IMR-90 (cell line): ENCODE results near the gene GCFC2. TPM values are rescaled to one million over a fixed set of nuclear protein-coding genes. Genes with fewer than 3 reads are reported as not detected.

ENCODE experiments used
- ATAC-seq: fragments of 200-7000 bp; cut with Tn5 transposase; 2 replicates; pipeline ENCODE4 v1.9.1; 2020; ENCODE audit warnings: low read depth, mild to moderate bottlenecking, moderate library complexity
- BruUV-seq: library from RNA; stranded (reverse); fragments of 400-500 nt; replicated peaks from 2 replicates; lab custom pipeline; 2021; lab: Mats Ljungman, UMichigan
- CTCF ChIA-PET: fragments of 300-600 bp; formaldehyde crosslinking; extraction: SDS; loops from one replicate; lab custom pipeline; 2021; ENCODE audit warnings: antibody characterized with exemption; lab: Yijun Ruan, JAX
- POLR2A ChIA-PET: fragments of 300-600 bp; sonication (Branson Sonifier 250); formaldehyde crosslinking; loops from one replicate; lab custom pipeline; 2022; ENCODE audit warnings: antibody characterized with exemption; ENCODE audit not compliant: unreplicated experiment; lab: Charles Lee
- DNase-seq: peaks from one replicate; pipeline ENCODE4 v3.0.0; 2013
- H2AFZ ChIP-seq: replicated peaks from 2 replicates; pipeline ENCODE3; 2013; ENCODE audit warnings: low read length, mild to moderate bottlenecking; ENCODE audit not compliant: poor library complexity
- H2AK5ac ChIP-seq: 2 replicates; pipeline ENCODE4 v1.6.1; 2013; ENCODE audit warnings: low read depth, low read length, inconsistent platforms
- H2AK9ac ChIP-seq: replicated peaks from 2 replicates; pipeline ENCODE3; 2013; ENCODE audit warnings: mild to moderate bottlenecking, low read depth, low read length, moderate library complexity; ENCODE audit not compliant: poor library complexity
- H2BK120ac ChIP-seq: 2 replicates; pipeline ENCODE4 v1.6.1; 2013; ENCODE audit warnings: low read depth, low read length, inconsistent platforms
- H2BK15ac ChIP-seq: 3 replicates; pipeline ENCODE4 v1.6.1; 2013; ENCODE audit warnings: low read depth, low read length, inconsistent platforms
- H2BK20ac ChIP-seq: 2 replicates; pipeline ENCODE4 v1.6.1; 2013; ENCODE audit warnings: low read depth, mild to moderate bottlenecking, inconsistent platforms, low read length, moderate library complexity
- H2BK5ac ChIP-seq: 2 replicates; pipeline ENCODE4 v1.6.1; 2013; ENCODE audit warnings: mild to moderate bottlenecking, low read depth, low read length, inconsistent platforms; ENCODE audit not compliant: poor library complexity, severe bottlenecking
- H3K14ac ChIP-seq: replicated peaks from 2 replicates; pipeline ENCODE4 v1.6.1; 2013; ENCODE audit warnings: low read depth, low read length, inconsistent platforms
- H3K18ac ChIP-seq: 2 replicates; pipeline ENCODE4 v1.6.1; 2013; ENCODE audit warnings: low read depth, low read length, control low read depth
- H3K23ac ChIP-seq: 2 replicates; pipeline ENCODE4 v1.6.1; 2013; ENCODE audit warnings: low read depth, low read length, inconsistent platforms
- H3K27ac ChIP-seq: 2 replicates; pipeline ENCODE4 v1.5.1; 2013; ENCODE audit warnings: mild to moderate bottlenecking, control low read depth, low read length; ENCODE audit not compliant: insufficient read depth
- H3K27me3 ChIP-seq: 2 replicates; pipeline ENCODE4 v1.6.1; 2013; ENCODE audit warnings: low read length; ENCODE audit not compliant: control insufficient read depth, insufficient read depth
- H3K36me3 ChIP-seq: 2 replicates; pipeline ENCODE4 v1.6.1; 2013; ENCODE audit warnings: low read length, mixed read lengths; ENCODE audit not compliant: control insufficient read depth, insufficient read depth
- H3K4ac ChIP-seq: 2 replicates; pipeline ENCODE4 v1.6.1; 2013; ENCODE audit warnings: low read depth, low read length, inconsistent platforms
- H3K4me1 ChIP-seq: 2 replicates; pipeline ENCODE4 v1.6.1; 2013; ENCODE audit warnings: low read length, mixed read lengths; ENCODE audit not compliant: control insufficient read depth, insufficient read depth
- H3K4me2 ChIP-seq: 2 replicates; pipeline ENCODE4 v1.6.1; 2013; ENCODE audit warnings: low read depth, mild to moderate bottlenecking, control low read depth, low read length, moderate library complexity
- H3K4me3 ChIP-seq: 2 replicates; pipeline ENCODE4 v1.5.1; 2013; ENCODE audit warnings: low read depth, mild to moderate bottlenecking, control low read depth, low read length, moderate library complexity; ENCODE audit not compliant: insufficient read depth
- H3K56ac ChIP-seq: 2 replicates; pipeline ENCODE4 v1.6.1; 2013; ENCODE audit warnings: low read length, inconsistent platforms; ENCODE audit not compliant: insufficient read depth; ENCODE audit errors: extremely low read depth
- H3K79me1 ChIP-seq, 2 experiments: 2 replicates each; pipeline ENCODE4 v1.6.1; 2013; ENCODE audit warnings: low read length in 2 of 2, inconsistent platforms in 1 of 2, low read depth in 1 of 2
- H3K9ac ChIP-seq: 2 replicates; pipeline ENCODE4 v1.6.1; 2013; ENCODE audit warnings: low read depth, low read length, control low read depth
- H3K9me1 ChIP-seq: 2 replicates; pipeline ENCODE4 v1.6.1; 2013; ENCODE audit warnings: low read length, inconsistent platforms; ENCODE audit not compliant: insufficient read depth
- H3K9me3 ChIP-seq: 2 replicates; pipeline ENCODE4 v1.6.1; 2013; ENCODE audit warnings: low read length; ENCODE audit not compliant: control insufficient read depth, insufficient read depth
- H4K20me1 ChIP-seq: 2 replicates; pipeline ENCODE4 v1.6.1; 2013; ENCODE audit warnings: low read length, inconsistent platforms; ENCODE audit not compliant: insufficient read depth
- H4K5ac ChIP-seq: 2 replicates; pipeline ENCODE4 v1.6.1; 2013; ENCODE audit warnings: mild to moderate bottlenecking, low read depth, low read length, control low read depth
- H4K8ac ChIP-seq, 2 experiments: 2 replicates each; pipeline ENCODE4 v1.6.1; 2013; ENCODE audit warnings: low read depth in 2 of 2, low read length in 2 of 2, control low read depth in 1 of 2, inconsistent platforms in 1 of 2
- H4K91ac ChIP-seq: 2 replicates; pipeline ENCODE4 v1.6.1; 2013; ENCODE audit warnings: low read depth, low read length, inconsistent platforms; ENCODE audit not compliant: insufficient read depth
- BHLHE40 ChIP-seq: fragments of 150-350 bp; IDR thresholded peaks from 2 replicates; pipeline ENCODE4 v1.6.1; 2016; ENCODE audit warnings: mild to moderate bottlenecking, low read depth, low read length
- CEBPB ChIP-seq: IDR thresholded peaks from 2 replicates; pipeline ENCODE4 v1.6.1; 2012; ENCODE audit warnings: low read depth, low read length, improper control_type of control experiment
- CHD1 ChIP-seq: IDR thresholded peaks from 2 replicates; pipeline ENCODE4 v1.6.1; 2012; ENCODE audit warnings: low read depth, low read length, improper control_type of control experiment
- CTCF ChIP-seq: conservative IDR thresholded peaks from 2 replicates; pipeline ENCODE4 v1.5.1; 2012; ENCODE audit warnings: mild to moderate bottlenecking, low read depth, low read length, improper control_type of control experiment
- ELK1 ChIP-seq: fragments of 150-350 bp; IDR thresholded peaks from 2 replicates; pipeline ENCODE4 v1.6.1; 2016; ENCODE audit warnings: low read depth, mild to moderate bottlenecking, low read length, moderate library complexity, borderline replicate concordance
- FOS ChIP-seq: fragments of 150-350 bp; IDR thresholded peaks from 2 replicates; pipeline ENCODE4 v1.6.1; 2016; ENCODE audit warnings: low read depth, low read length
- MAFK ChIP-seq: IDR thresholded peaks from 2 replicates; pipeline ENCODE4 v1.6.1; 2012; ENCODE audit warnings: low read depth, low read length, improper control_type of control experiment
- MAZ ChIP-seq: IDR thresholded peaks from 2 replicates; pipeline ENCODE4 v1.6.1; 2012; ENCODE audit warnings: low read depth, mild to moderate bottlenecking, low read length, improper control_type of control experiment, moderate library complexity, borderline replicate concordance
- MXI1 ChIP-seq: IDR thresholded peaks from 2 replicates; pipeline ENCODE4 v1.6.1; 2012; ENCODE audit warnings: low read depth, mild to moderate bottlenecking, low read length, moderate library complexity, borderline replicate concordance
- NFE2L2 ChIP-seq: fragments of 150-350 bp; IDR thresholded peaks from 2 replicates; pipeline ENCODE4 v1.6.1; 2016; ENCODE audit warnings: low read depth, mild to moderate bottlenecking, low read length
- POLR2A ChIP-seq: IDR thresholded peaks from 2 replicates; pipeline ENCODE4 v1.6.1; 2012; ENCODE audit warnings: mild to moderate bottlenecking, low read depth, low read length
- RAD21 ChIP-seq: IDR thresholded peaks from 2 replicates; pipeline ENCODE4 v1.6.1; 2012; ENCODE audit warnings: low read length, improper control_type of control experiment
- RCOR1 ChIP-seq: IDR thresholded peaks from 2 replicates; pipeline ENCODE4 v1.6.1; 2012; ENCODE audit warnings: mild to moderate bottlenecking, low read length, improper control_type of control experiment; ENCODE audit not compliant: insufficient replicate concordance
- RFX5 ChIP-seq: IDR thresholded peaks from 2 replicates; pipeline ENCODE4 v1.8.0; 2012; ENCODE audit warnings: low read depth, mild to moderate bottlenecking, low read length, moderate library complexity
- SMC3 ChIP-seq: fragments of 150-350 bp; IDR thresholded peaks from 2 replicates; pipeline ENCODE4 v1.6.1; 2016; ENCODE audit warnings: low read depth, mild to moderate bottlenecking, antibody characterized with exemption, low read length, moderate library complexity
- USF2 ChIP-seq: fragments of 150-350 bp; IDR thresholded peaks from 2 replicates; pipeline ENCODE4 v1.6.1; 2017; ENCODE audit warnings: mild to moderate bottlenecking, antibody characterized with exemption, low read length, low read depth
- WGBS, 2 experiments: methylation state at CpG; one replicate each; pipeline versions ENCODE4 v1.1.5 to v1.1.7; 2013; ENCODE audit warnings: missing lambda C conversion rate in 2 of 2; ENCODE audit not compliant: insufficient read length in 1 of 2; ENCODE audit errors: extremely low coverage in 2 of 2; 5-methylcytosine and 5-hydroxymethylcytosine counted together
- dilution Hi-C: fragments of 300-500 bp; cut with HindIII; formaldehyde crosslinking; loops from one replicate; pipeline ENCODE4 v1.14.3; 2018; ENCODE audit warnings: low sequenced_read_pairs; ENCODE audit not compliant: unreplicated experiment
- in situ Hi-C: fragments of 300-500 bp; cut with MboI; formaldehyde crosslinking; loops from 3 replicates; pipeline ENCODE4 v1.14.3; 2019; ENCODE audit warnings: low sequenced_read_pairs, inconsistent platforms, mixed read lengths
- intact Hi-C: fragments of 100-400 bp; cut with micrococcal nuclease; formaldehyde crosslinking; loops from 2 replicates; pipeline ENCODE4 v1.10.0; 2022
- polyA plus RNA-seq, 3 experiments: library from polyadenylated mRNA; depleted of rRNA; stranded (reverse); fragments of >200 nt; gene quantifications; 2 replicates each; pipeline ENCODE4 v1.2.3, GENCODE V29; 2012; ENCODE audit warnings: low replicate concordance in 1 of 3
- total RNA-seq: library from RNA; depleted of rRNA; stranded (reverse); fragments of >200 nt; gene quantifications from 2 replicates; pipeline ENCODE4 v1.2.3, GENCODE V29; 2012

GCFC2 gene
- total and polyA plus RNA-seq, 2 of the 4 experiments (the other 2 are of a cell fraction): 6.4 to 10.0 TPM

- H4K5ac ChIP-seq: no peak overlapping the region
- no peaks in the 10 kb centered on the region for H3K9me1 ChIP-seq
- no peak overlapping the region for H3K9ac ChIP-seq
- no peak overlapping the region for H3K4ac ChIP-seq
- no peaks in the 10 kb centered on the region for H3K4me1 ChIP-seq
- no peak overlapping the region for H3K23ac ChIP-seq
- no peak overlapping the region for H3K18ac ChIP-seq
- no peak overlapping the region for H2BK5ac ChIP-seq
- TF ChIP-seq USF2 (no peak), MXI1 (no peak), CHD1 (no peak), RAD21 (no peak), MAFK (no peak), RFX5 (no peak), BHLHE40 (no peak), CTCF (no peak), CEBPB (no peak), RCOR1 (no peak), ELK1 (no peak), SMC3 (no peak), NFE2L2 (no peak), FOS (no peak), MAZ (no peak), POLR2A (no peak)
- H2AK5ac ChIP-seq: no peak overlapping the region
- no CpG with 5 or more reads among the region's 1 CpG for WGBS, 2 experiments
- H3K56ac ChIP-seq: no peak overlapping the region
- no TSS peak for BruUV-seq
- intact Hi-C loops (no loop called here), dilution Hi-C loops (no loop called here), in situ Hi-C loops (no loop called here)
- H3K14ac ChIP-seq: no peak overlapping the region
- H4K20me1 ChIP-seq: no peaks in the 10 kb centered on the region
- H4K91ac ChIP-seq: no peak overlapping the region
- ATAC-seq (no peak), DNase-seq (no peak)
- POLR2A ChIA-PET: no interaction called here
- H3K4me2 ChIP-seq: no peak overlapping the region
- H2BK120ac ChIP-seq: no peak overlapping the region
- H3K79me1 ChIP-seq: no peaks in the 10 kb centered on the region
- no peak overlapping the region for H2AK9ac ChIP-seq
- no peak overlapping the region for H2BK15ac ChIP-seq
- H2AFZ ChIP-seq: no peak overlapping the region
- H3K27ac ChIP-seq: no peak overlapping the region
- no peak overlapping the region for H3K4me3 ChIP-seq
- H2BK20ac ChIP-seq: no peak overlapping the region
- no peaks in the 10 kb centered on the region; the same call in 1 of the 2 replicates for H3K27me3 ChIP-seq
- CTCF ChIA-PET: interaction anchor here (2.0 kb wide), 1 partner anchor 10 kb away, joined by 6 read pairs; no protein-coding TSS in a partner anchor
- H3K36me3 ChIP-seq: no peaks in the 10 kb centered on the region
- no peak overlapping the region for H4K8ac ChIP-seq
- no peaks in the 10 kb centered on the region for H3K9me3 ChIP-seq
These were observed 9.8 kb upstream of the GCFC2 start for GRCh38 chr2:75720525-75720924.
